ENCODE data around the gene TLX2. TPM values are rescaled to one million over a fixed set of nuclear protein-coding genes. Genes with fewer than 3 reads are reported as not detected.

Gene TLX2
- total and polyA plus RNA-seq, 2 of the 13 experiments (the other 11 are each of a cell fraction or from before 2014, with no cell fraction given): 0.05 to 0.20 TPM

DNA sequence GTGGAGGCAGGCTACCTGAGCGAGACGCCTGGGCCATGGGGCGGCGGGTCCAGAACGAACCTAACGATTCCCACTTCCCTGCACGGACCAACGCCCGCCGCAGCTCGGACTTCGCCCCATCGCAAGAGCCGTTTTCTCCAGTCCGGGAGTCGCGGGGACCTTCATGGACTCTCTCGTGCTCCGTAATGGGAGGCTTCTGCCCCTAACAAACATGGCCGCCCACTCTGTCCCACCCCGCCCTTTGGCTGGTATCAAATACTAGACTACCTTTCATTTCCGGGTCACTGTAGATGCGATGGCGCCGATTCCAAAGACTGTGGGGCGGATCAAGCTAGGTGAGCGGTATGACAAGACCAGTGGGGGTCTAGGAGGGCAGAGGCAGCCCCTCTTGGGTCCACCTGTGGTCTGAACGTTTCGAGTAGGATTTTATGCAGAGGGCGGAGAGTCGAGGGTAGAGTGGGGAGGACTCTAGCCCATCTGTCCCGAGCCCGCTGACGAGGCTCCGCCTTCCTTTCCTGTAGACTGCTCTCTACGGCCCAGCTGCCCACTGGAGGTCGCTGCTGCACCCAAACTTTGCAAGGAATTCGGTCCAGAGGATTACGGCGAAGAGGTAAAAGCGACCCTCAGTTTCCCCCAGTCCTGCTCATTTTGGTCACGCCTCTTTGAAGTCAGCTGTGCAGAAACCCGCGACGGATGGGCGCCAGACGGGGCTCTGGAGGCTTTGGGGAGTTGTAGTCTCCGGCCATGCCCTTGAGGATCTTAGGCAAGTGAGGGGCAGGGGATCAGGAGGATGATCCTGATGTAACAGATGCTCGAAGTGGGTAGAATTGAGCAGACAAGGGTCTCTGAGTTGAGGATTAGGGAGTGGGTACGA is 31.2 kb upstream of the TLX2 start, which contains the start of the genes CCDC142 and TTC31 (continued):
- TF ChIP-seq ERF (CRISPR knock-in tag; IDR thresholded peaks at IDR 0.05) (peak; percentile 77), ZNF326 (CRISPR knock-in tag; IDR thresholded peaks at IDR 0.05; ENCODE audit: borderline replicate concordance) (no peak), ZNF496 (CRISPR knock-in tag; IDR thresholded peaks at IDR 0.05; ENCODE audit: insufficient replicate concordance) (no peak), ZNF703 (CRISPR knock-in tag; IDR thresholded peaks at IDR 0.05; ENCODE audit: borderline replicate concordance) (peak; percentile 62; the same call in 1 of the 2 replicates), HOXA7 (CRISPR knock-in tag; IDR thresholded peaks at IDR 0.05) (peak; percentile 69; the same call in 1 of the 2 replicates), HDAC2 (CRISPR knock-in tag; IDR thresholded peaks at IDR 0.05) (peak; percentile 88), SNRNP70 (IDR thresholded peaks at IDR 0.05; ENCODE audit: low read depth, low read length) (no peak), TFDP2 (CRISPR knock-in tag; IDR thresholded peaks at IDR 0.05) (peak; percentile 88), ZNF205 (CRISPR knock-in tag; IDR thresholded peaks at IDR 0.05) (peak; percentile 92), ZC3H13 (CRISPR knock-in tag; IDR thresholded peaks at IDR 0.05) (peak; percentile 98), POGK (CRISPR knock-in tag; conservative IDR thresholded peaks at IDR 0.05) (peak; percentile 68), SRSF1 (optimal IDR thresholded peaks at IDR 0.05; ENCODE audit: low read depth, low read length) (peak; percentile 74), DNMT1 (CRISPR knock-in tag; IDR thresholded peaks at IDR 0.05) (peak; percentile 56; the same call in 1 of the 2 replicates), ZFY (CRISPR knock-in tag; IDR thresholded peaks at IDR 0.05) (peak; percentile 85), MIXL1 (CRISPR knock-in tag; IDR thresholded peaks at IDR 0.05) (peak; percentile 76; the same call in 1 of the 2 replicates), ZNF3 (CRISPR knock-in tag; IDR thresholded peaks at IDR 0.05) (0 out of 2 replicates have a peak, but pooled peaks have one; percentile 23), ATF7-NPFF (CRISPR knock-in tag; IDR thresholded peaks at IDR 0.05; ENCODE audit: low read depth) (no peak)
- TF ChIP-seq, protein P1, sequence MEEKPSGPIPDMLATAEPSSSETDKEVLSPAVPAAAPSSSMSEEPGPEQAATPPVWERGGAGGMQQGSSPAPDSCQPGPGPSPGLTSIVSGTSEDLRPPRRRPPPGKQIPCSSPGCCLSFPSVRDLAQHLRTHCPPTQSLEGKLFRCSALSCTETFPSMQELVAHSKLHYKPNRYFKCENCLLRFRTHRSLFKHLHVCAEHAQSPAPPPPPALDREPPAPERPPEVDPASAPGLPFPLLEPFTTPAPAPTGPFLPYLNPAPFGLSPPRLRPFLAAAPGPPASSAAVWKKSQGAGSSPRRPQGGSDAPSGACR (CRISPR knock-in tag; IDR thresholded peaks at IDR 0.05): peak; percentile 96
- TF ChIP-seq, protein P2, sequence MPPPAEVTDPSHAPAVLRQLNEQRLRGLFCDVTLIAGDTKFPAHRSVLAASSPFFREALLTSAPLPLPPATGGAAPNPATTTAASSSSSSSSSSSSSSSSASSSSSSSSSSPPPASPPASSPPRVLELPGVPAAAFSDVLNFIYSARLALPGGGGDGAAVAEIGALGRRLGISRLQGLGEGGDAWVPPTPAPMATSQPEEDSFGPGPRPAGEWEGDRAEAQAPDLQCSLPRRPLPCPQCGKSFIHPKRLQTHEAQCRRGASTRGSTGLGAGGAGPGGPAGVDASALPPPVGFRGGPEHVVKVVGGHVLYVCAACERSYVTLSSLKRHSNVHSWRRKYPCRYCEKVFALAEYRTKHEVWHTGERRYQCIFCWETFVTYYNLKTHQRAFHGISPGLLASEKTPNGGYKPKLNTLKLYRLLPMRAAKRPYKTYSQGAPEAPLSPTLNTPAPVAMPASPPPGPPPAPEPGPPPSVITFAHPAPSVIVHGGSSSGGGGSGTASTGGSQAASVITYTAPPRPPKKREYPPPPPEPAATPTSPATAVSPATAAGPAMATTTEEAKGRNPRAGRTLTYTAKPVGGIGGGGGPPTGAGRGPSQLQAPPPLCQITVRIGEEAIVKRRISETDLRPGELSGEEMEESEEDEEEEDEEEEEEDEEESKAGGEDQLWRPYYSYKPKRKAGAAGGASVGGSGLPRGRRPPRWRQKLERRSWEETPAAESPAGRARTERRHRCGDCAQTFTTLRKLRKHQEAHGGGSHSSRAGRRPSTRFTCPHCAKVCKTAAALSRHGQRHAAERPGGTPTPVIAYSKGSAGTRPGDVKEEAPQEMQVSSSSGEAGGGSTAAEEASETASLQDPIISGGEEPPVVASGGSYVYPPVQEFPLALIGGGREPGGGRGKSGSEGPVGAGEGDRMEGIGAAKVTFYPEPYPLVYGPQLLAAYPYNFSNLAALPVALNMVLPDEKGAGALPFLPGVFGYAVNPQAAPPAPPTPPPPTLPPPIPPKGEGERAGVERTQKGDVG (CRISPR knock-in tag; IDR thresholded peaks at IDR 0.05; ENCODE audit: borderline replicate concordance): peak; percentile 37; the same call in 1 of the 2 replicates
- TF ChIP-seq, protein P3, sequence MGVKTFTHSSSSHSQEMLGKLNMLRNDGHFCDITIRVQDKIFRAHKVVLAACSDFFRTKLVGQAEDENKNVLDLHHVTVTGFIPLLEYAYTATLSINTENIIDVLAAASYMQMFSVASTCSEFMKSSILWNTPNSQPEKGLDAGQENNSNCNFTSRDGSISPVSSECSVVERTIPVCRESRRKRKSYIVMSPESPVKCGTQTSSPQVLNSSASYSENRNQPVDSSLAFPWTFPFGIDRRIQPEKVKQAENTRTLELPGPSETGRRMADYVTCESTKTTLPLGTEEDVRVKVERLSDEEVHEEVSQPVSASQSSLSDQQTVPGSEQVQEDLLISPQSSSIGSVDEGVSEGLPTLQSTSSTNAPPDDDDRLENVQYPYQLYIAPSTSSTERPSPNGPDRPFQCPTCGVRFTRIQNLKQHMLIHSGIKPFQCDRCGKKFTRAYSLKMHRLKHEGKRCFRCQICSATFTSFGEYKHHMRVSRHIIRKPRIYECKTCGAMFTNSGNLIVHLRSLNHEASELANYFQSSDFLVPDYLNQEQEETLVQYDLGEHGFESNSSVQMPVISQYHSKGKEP (CRISPR knock-in tag; IDR thresholded peaks at IDR 0.05): no peak

All from HepG2 (cell line).